ENCODE results near the gene DDX41.

GRCh38 chr5:177479774-177480173 is 37.0 kb downstream of the DDX41 start:
- TF ChIP-seq CTCF (IDR thresholded peaks at IDR 0.05) (no peak), POLR2A (IDR thresholded peaks at IDR 0.05) (no peak), POLR2AphosphoS5 (IDR thresholded peaks at IDR 0.05) (no peak), EP300 (IDR thresholded peaks at IDR 0.05) (no peak)
